MCF 10A (cell line): Measurements from ENCODE around the gene CLEC9A. TPM values are rescaled to one million over a fixed set of nuclear protein-coding genes. Genes with fewer than 3 reads are reported as not detected.
A peak's percentile ranks its signal among the peaks of the same experiment; 100 is the strongest.

Experiments
- BruUV-seq: library from RNA; stranded (reverse); fragments of 400-500 nt; replicated peaks from 2 replicates; lab custom pipeline; 2021; lab: Mats Ljungman, UMichigan
- CTCF ChIA-PET: fragments of 300-600 bp; sonication (Branson Sonifier 250); formaldehyde crosslinking; extraction: SDS; loops from one replicate; lab custom pipeline; 2021; ENCODE audit warnings: antibody characterized with exemption, inconsistent platforms; lab: Yijun Ruan, JAX
- POLR2A ChIA-PET: fragments of 300-600, 350-650 bp; sonication (Branson Sonifier 250); formaldehyde crosslinking; extraction: SDS; loops from one replicate; lab custom pipeline; 2020; ENCODE audit warnings: antibody characterized with exemption, inconsistent platforms; lab: Yijun Ruan, JAX
- DNase-seq: peaks from one replicate; pipeline ENCODE4 v3.0.0-alpha.2; 2018; ENCODE audit not compliant: unreplicated experiment
- H3K27ac Mint-ChIP-seq: one replicate; pipeline ENCODE4 v1.8.0; 2022; ENCODE audit warnings: mild to moderate bottlenecking, low read depth, mixed read lengths; ENCODE audit not compliant: unreplicated experiment
- H3K27me3 Mint-ChIP-seq: one replicate; pipeline ENCODE4 v1.8.0; 2022; ENCODE audit warnings: mixed read lengths; ENCODE audit not compliant: insufficient read depth, unreplicated experiment
- H3K36me3 Mint-ChIP-seq: one replicate; pipeline ENCODE4 v1.8.0; 2022; ENCODE audit warnings: mild to moderate bottlenecking, moderate library complexity, mixed read lengths; ENCODE audit not compliant: insufficient read depth, unreplicated experiment
- H3K4me1 Mint-ChIP-seq: one replicate; pipeline ENCODE4 v1.8.0; 2022; ENCODE audit warnings: mixed read lengths; ENCODE audit not compliant: insufficient read depth, unreplicated experiment
- H3K4me3 Mint-ChIP-seq: one replicate; pipeline ENCODE4 v1.8.0; 2022; ENCODE audit warnings: mild to moderate bottlenecking, moderate library complexity, mixed read lengths; ENCODE audit not compliant: unreplicated experiment
- H3K9me3 Mint-ChIP-seq: one replicate; pipeline ENCODE4 v1.8.0; 2022; ENCODE audit warnings: mixed read lengths; ENCODE audit not compliant: unreplicated experiment
- CTCF ChIP-seq: fragments of 200-600 bp; IDR thresholded peaks from one replicate; pipeline ENCODE4 v1.8.0; 2022; ENCODE audit warnings: antibody characterized with exemption, mild to moderate bottlenecking; ENCODE audit not compliant: unreplicated experiment
- intact Hi-C: fragments of 100-400 bp; cut with micrococcal nuclease; formaldehyde crosslinking; loops from 2 replicates; pipeline ENCODE4 v1.14.1; 2022
- total RNA-seq: library from RNA; stranded (reverse); gene quantifications from 2 replicates; pipeline ENCODE4 v1.2.3, GENCODE V29; 2022

The CLEC9A gene
- total RNA-seq, 1 experiment from 2014 or later = not detected

- intact Hi-C loops = loop anchor here (10.0 kb wide), 1 partner anchor 187 kb away; the partner anchor contains the start of gene GABARAPL1
- DNase-seq = no peak
- Mint-ChIP-seq H3K36me3 (no peaks in the 10 kb centered on the region), H3K27ac (peak overlapping the region; percentile 94), H3K9me3 (peaks cover 14% of the 10 kb centered on the region), H3K4me3 (peak overlapping the region; percentile 53), H3K4me1 (peaks cover 35% of the 10 kb centered on the region), H3K27me3 (no peaks in the 10 kb centered on the region)
- POLR2A ChIA-PET = interaction anchor here (0.6 to 1.6 kb wide), 4 partner anchors 11 to 1946 kb away, joined by 3 to 6 read pairs (median 5); no protein-coding TSS in a partner anchor
- no TSS peak for BruUV-seq
- CTCF ChIA-PET = interaction anchor here (0.6 to 1.1 kb wide), 5 partner anchors 9 to 277 kb away, joined by 3 to 5 read pairs (median 3); partner anchors contain the start of gene CLEC12B
- TF ChIP-seq CTCF = no peak
These were observed 3.2 kb upstream of the CLEC9A start for GRCh38 chr12:10027311-10027710.

- CTCF ChIA-PET = interaction anchor here (0.6 to 1.0 kb wide), 4 partner anchors 9 to 277 kb away, joined by 3 to 5 read pairs (median 3); partner anchors contain the start of gene CLEC12B
- no peak for TF ChIP-seq CTCF
- intact Hi-C loops = loop anchor here (10.0 kb wide), 1 partner anchor 187 kb away; the partner anchor contains the start of gene GABARAPL1
- BruUV-seq = no TSS peak
- Mint-ChIP-seq H3K4me3 (peak overlapping the region; percentile 53), H3K27ac (peak overlapping the region; percentile 94), H3K36me3 (no peaks in the 10 kb centered on the region), H3K27me3 (no peaks in the 10 kb centered on the region), H3K9me3 (peaks cover 14% of the 10 kb centered on the region), H3K4me1 (peaks cover 35% of the 10 kb centered on the region)
- DNase-seq = peak; percentile 89
- POLR2A ChIA-PET = interaction anchor here (0.6 to 1.6 kb wide), 5 partner anchors 10 to 1946 kb away, joined by 3 to 6 read pairs (median 5); no protein-coding TSS in a partner anchor
These were observed 2.8 kb upstream of the CLEC9A start for GRCh38 chr12:10027721-10028120.

- TF ChIP-seq CTCF = no peak
- peaks cover 35% of the 10 kb centered on the region for H3K4me1 Mint-ChIP-seq
- no peaks in the 10 kb centered on the region for H3K27me3 Mint-ChIP-seq
- H3K36me3 Mint-ChIP-seq = no peaks in the 10 kb centered on the region
- ChIA-PET CTCF (interaction anchor here (0.6 to 4.0 kb wide), 8 partner anchors 21 to 701 kb away, joined by 3 to 44 read pairs (median 4); partner anchors contain the start of gene CLEC12B), POLR2A (no interaction called here)
- peak; percentile 62 for DNase-seq
- intact Hi-C loops = no loop called here
- H3K27ac Mint-ChIP-seq = peak overlapping the region; percentile 83
- BruUV-seq = TSS peak; percentile 38
- no peak overlapping the region for H3K4me3 Mint-ChIP-seq
- peaks cover 14% of the 10 kb centered on the region for H3K9me3 Mint-ChIP-seq
These were observed 839 bp downstream of the CLEC9A start for GRCh38 chr12:10031321-10031720.

- intact Hi-C loops = no loop called here
- CTCF ChIA-PET = interaction anchor here (0.5 to 4.0 kb wide), 6 partner anchors 22 to 658 kb away, joined by 3 to 44 read pairs (median 4); partner anchors contain the start of gene CLEC12B
- no peak for TF ChIP-seq CTCF
These were observed 1.3 kb downstream of the CLEC9A start for GRCh38 chr12:10031771-10032175.

More at GRCh38 chr12:10031771-10032175, 1.3 kb downstream of the CLEC9A start:
- Mint-ChIP-seq H3K4me1 (peaks cover 35% of the 10 kb centered on the region), H3K27me3 (no peaks in the 10 kb centered on the region), H3K4me3 (no peak overlapping the region), H3K27ac (peak overlapping the region; percentile 83), H3K9me3 (peaks cover 14% of the 10 kb centered on the region), H3K36me3 (no peaks in the 10 kb centered on the region)
- DNase-seq = peak; percentile 87
- POLR2A ChIA-PET = no interaction called here
- no TSS peak for BruUV-seq
